ENCODE results near the gene PPP1R12C.
"Not testable (repeated sequence)": the region's sequence is repeated elsewhere in the genome, so short reads cannot be mapped to it uniquely, and the experiment has no call there.

Gene PPP1R12C

DNA sequence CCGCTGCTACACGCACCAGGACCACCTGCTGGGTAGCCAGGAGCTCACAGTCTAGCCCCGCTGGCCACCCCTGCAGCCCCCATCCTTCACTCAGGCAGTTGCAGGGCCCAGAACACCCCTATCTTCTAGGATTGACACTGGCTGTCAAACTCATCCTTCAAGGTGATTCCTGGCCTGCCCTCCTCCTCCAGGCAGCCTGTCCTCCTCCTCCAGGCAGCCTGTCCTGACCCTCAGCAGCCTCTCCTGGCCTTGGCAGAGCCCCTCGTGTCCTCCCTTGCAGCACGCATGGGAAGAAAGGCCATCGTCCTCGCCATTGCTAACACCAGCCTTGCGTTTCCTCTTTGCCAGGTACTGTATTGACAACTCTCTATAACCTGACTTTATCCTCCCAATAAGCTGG is 45.5 kb downstream of the PPP1R12C start:
- H3K27ac ChIP-seq (ENCODE audit: insufficient read depth, low read length, poor library complexity, severe bottlenecking), result no peak overlapping the region
- no peaks in the 10 kb centered on the region for H3K36me3 ChIP-seq (ENCODE audit: control insufficient read depth, insufficient read depth, low read length)
- H3K4me3 ChIP-seq (ENCODE audit: insufficient read depth, low read depth, low read length, poor library complexity, severe bottlenecking), result no peak overlapping the region
- H3K27me3 ChIP-seq (replicated peaks; ENCODE audit: control insufficient read depth, insufficient read depth, low read length, poor library complexity, severe bottlenecking), result peaks cover 19% of the 10 kb centered on the region
- peaks cover 11% of the 10 kb centered on the region for H3K4me1 ChIP-seq (ENCODE audit: control insufficient read depth, insufficient read depth, low read length, poor library complexity, severe bottlenecking)
- no peak for DNase-seq
- H3K9me3 ChIP-seq (ENCODE audit: control insufficient read depth, low read length), result no peaks in the 10 kb centered on the region

GRCh38 chr19:55071129-55071502 is 46.3 kb downstream of the PPP1R12C start:
- Histone ChIP-seq H3K27me3 (replicated peaks; ENCODE audit: control insufficient read depth, insufficient read depth, low read length, poor library complexity, severe bottlenecking) (peaks cover 19% of the 10 kb centered on the region), H3K9me3 (ENCODE audit: control insufficient read depth, low read length) (no peaks in the 10 kb centered on the region), H3K4me1 (ENCODE audit: control insufficient read depth, insufficient read depth, low read length, poor library complexity, severe bottlenecking) (peaks cover 11% of the 10 kb centered on the region), H3K36me3 (ENCODE audit: control insufficient read depth, insufficient read depth, low read length) (no peaks in the 10 kb centered on the region), H3K27ac (ENCODE audit: insufficient read depth, low read length, poor library complexity, severe bottlenecking) (no peak overlapping the region), H3K4me3 (ENCODE audit: insufficient read depth, low read depth, low read length, poor library complexity, severe bottlenecking) (no peak overlapping the region)
- no peak for DNase-seq

DNA sequence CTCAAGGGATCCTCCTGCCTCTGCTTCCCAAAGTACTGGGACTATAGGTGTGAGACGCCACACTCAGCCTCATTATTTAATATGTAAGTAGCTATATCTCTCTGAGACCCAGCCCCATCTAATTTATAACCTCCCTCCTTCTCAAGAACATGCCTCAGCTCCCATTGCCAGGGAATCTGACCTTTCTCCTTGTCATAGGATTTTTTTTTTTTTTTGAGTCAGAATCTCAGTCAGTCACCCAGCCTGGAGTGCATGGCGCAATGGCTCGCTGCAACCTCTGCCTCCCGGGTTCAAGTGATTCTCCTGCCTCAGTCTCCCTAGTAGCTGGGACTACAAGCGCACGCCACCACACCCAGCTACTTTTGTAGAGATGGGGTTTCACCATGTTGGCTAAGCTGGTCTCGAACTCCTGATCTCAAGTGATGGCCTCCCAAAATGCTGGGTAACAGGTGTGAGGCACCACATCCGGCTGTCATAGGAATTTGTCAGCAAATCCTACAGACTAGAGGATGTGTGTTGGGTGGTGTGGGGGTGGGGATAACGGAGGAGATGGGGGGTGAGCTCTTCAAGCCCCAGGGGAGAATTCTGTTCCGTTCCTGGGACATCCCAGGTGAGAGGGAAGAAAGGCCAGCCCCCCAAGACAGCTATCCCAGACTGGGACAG is 46.8 kb downstream of the PPP1R12C start:
- peaks cover 19% of the 10 kb centered on the region for H3K27me3 ChIP-seq (replicated peaks; ENCODE audit: control insufficient read depth, insufficient read depth, low read length, poor library complexity, severe bottlenecking)
- peaks cover 11% of the 10 kb centered on the region for H3K4me1 ChIP-seq (ENCODE audit: control insufficient read depth, insufficient read depth, low read length, poor library complexity, severe bottlenecking)
- H3K27ac ChIP-seq (ENCODE audit: insufficient read depth, low read length, poor library complexity, severe bottlenecking), result no peak overlapping the region

GRCh38 chr19:55069865-55070197 is 47.6 kb downstream of the PPP1R12C start:
- Histone ChIP-seq H3K4me3 (ENCODE audit: insufficient read depth, low read depth, low read length, poor library complexity, severe bottlenecking) (no peak overlapping the region), H3K27me3 (replicated peaks; ENCODE audit: control insufficient read depth, insufficient read depth, low read length, poor library complexity, severe bottlenecking) (peaks cover 19% of the 10 kb centered on the region), H3K9me3 (ENCODE audit: control insufficient read depth, low read length) (no peaks in the 10 kb centered on the region), H3K36me3 (ENCODE audit: control insufficient read depth, insufficient read depth, low read length) (no peaks in the 10 kb centered on the region), H3K27ac (ENCODE audit: insufficient read depth, low read length, poor library complexity, severe bottlenecking) (no peak overlapping the region), H3K4me1 (ENCODE audit: control insufficient read depth, insufficient read depth, low read length, poor library complexity, severe bottlenecking) (peaks cover 11% of the 10 kb centered on the region)
- no peak for DNase-seq

More for the DNA sequence above, 46.8 kb downstream of the PPP1R12C start:
- H3K36me3 ChIP-seq (ENCODE audit: control insufficient read depth, insufficient read depth, low read length), result no peaks in the 10 kb centered on the region
- H3K9me3 ChIP-seq (ENCODE audit: control insufficient read depth, low read length), result no peaks in the 10 kb centered on the region
- no peak overlapping the region for H3K4me3 ChIP-seq (ENCODE audit: insufficient read depth, low read depth, low read length, poor library complexity, severe bottlenecking)
- no peak for DNase-seq

GRCh38 chr19:55068950-55069864 is 48.2 kb downstream of the PPP1R12C start:
- Histone ChIP-seq H3K9me3 (ENCODE audit: control insufficient read depth, low read length) (no peaks in the 10 kb centered on the region), H3K36me3 (ENCODE audit: control insufficient read depth, insufficient read depth, low read length) (no peaks in the 10 kb centered on the region), H3K4me1 (ENCODE audit: control insufficient read depth, insufficient read depth, low read length, poor library complexity, severe bottlenecking) (peaks cover 11% of the 10 kb centered on the region), H3K27ac (ENCODE audit: insufficient read depth, low read length, poor library complexity, severe bottlenecking) (no peak overlapping the region), H3K4me3 (ENCODE audit: insufficient read depth, low read depth, low read length, poor library complexity, severe bottlenecking) (no peak overlapping the region), H3K27me3 (replicated peaks; ENCODE audit: control insufficient read depth, insufficient read depth, low read length, poor library complexity, severe bottlenecking) (peaks cover 19% of the 10 kb centered on the region)
- DNase-seq, result no peak

GRCh38 chr19:55067869-55068268 is 49.6 kb downstream of the PPP1R12C start:
- Histone ChIP-seq H3K27ac (ENCODE audit: insufficient read depth, low read length, poor library complexity, severe bottlenecking) (no peak overlapping the region), H3K4me1 (ENCODE audit: control insufficient read depth, insufficient read depth, low read length, poor library complexity, severe bottlenecking) (peaks cover 14% of the 10 kb centered on the region), H3K4me3 (ENCODE audit: insufficient read depth, low read depth, low read length, poor library complexity, severe bottlenecking) (no peak overlapping the region), H3K27me3 (replicated peaks; ENCODE audit: control insufficient read depth, insufficient read depth, low read length, poor library complexity, severe bottlenecking) (peaks cover 19% of the 10 kb centered on the region), H3K36me3 (ENCODE audit: control insufficient read depth, insufficient read depth, low read length) (no peaks in the 10 kb centered on the region), H3K9me3 (ENCODE audit: control insufficient read depth, low read length) (no peaks in the 10 kb centered on the region)
- no peak for DNase-seq

GRCh38 chr19:55066107-55066709 is 51.2 kb downstream of the PPP1R12C start:
- Histone ChIP-seq H3K4me3 (ENCODE audit: insufficient read depth, low read depth, low read length, poor library complexity, severe bottlenecking) (no peak overlapping the region), H3K27me3 (replicated peaks; ENCODE audit: control insufficient read depth, insufficient read depth, low read length, poor library complexity, severe bottlenecking) (peaks cover 8% of the 10 kb centered on the region), H3K4me1 (ENCODE audit: control insufficient read depth, insufficient read depth, low read length, poor library complexity, severe bottlenecking) (peaks cover 14% of the 10 kb centered on the region), H3K36me3 (ENCODE audit: control insufficient read depth, insufficient read depth, low read length) (no peaks in the 10 kb centered on the region), H3K9me3 (ENCODE audit: control insufficient read depth, low read length) (no peaks in the 10 kb centered on the region), H3K27ac (ENCODE audit: insufficient read depth, low read length, poor library complexity, severe bottlenecking) (no peak overlapping the region)
- DNase-seq, result no peak

GRCh38 chr19:55065516-55065915 is 51.9 kb downstream of the PPP1R12C start:
- H3K9me3 ChIP-seq (ENCODE audit: control insufficient read depth, low read length); H3K36me3 ChIP-seq (ENCODE audit: control insufficient read depth, insufficient read depth, low read length); H3K27me3 ChIP-seq (replicated peaks; ENCODE audit: control insufficient read depth, insufficient read depth, low read length, poor library complexity, severe bottlenecking); H3K4me3 ChIP-seq (ENCODE audit: insufficient read depth, low read depth, low read length, poor library complexity, severe bottlenecking); DNase-seq; H3K27ac ChIP-seq (ENCODE audit: insufficient read depth, low read length, poor library complexity, severe bottlenecking): not testable (repeated sequence)
- peaks cover 14% of the 10 kb centered on the region for H3K4me1 ChIP-seq (ENCODE audit: control insufficient read depth, insufficient read depth, low read length, poor library complexity, severe bottlenecking)

DNA sequence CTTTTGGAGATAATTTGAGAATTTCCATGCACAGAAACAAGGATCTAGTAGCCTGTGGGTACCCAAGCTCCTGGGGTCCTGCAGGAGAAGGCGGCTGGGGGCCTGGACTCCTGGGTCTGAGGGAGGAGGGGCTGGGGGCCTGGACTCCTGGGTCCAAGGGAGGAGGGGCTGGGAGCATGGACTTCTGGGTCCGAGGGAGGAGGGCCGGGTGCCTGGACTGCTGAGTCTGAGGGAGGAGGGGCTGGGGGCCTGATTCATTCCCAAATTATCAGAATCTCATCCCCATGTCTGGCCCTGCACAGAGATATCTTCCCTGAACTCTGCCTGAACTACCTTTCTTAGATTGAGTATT is 54.0 kb downstream of the PPP1R12C start:
- Histone ChIP-seq H3K27ac (ENCODE audit: insufficient read depth, low read length, poor library complexity, severe bottlenecking) (no peak overlapping the region), H3K4me1 (ENCODE audit: control insufficient read depth, insufficient read depth, low read length, poor library complexity, severe bottlenecking) (peaks cover 7% of the 10 kb centered on the region), H3K9me3 (ENCODE audit: control insufficient read depth, low read length) (no peaks in the 10 kb centered on the region), H3K27me3 (replicated peaks; ENCODE audit: control insufficient read depth, insufficient read depth, low read length, poor library complexity, severe bottlenecking) (peaks cover 4% of the 10 kb centered on the region), H3K36me3 (ENCODE audit: control insufficient read depth, insufficient read depth, low read length) (no peaks in the 10 kb centered on the region), H3K4me3 (ENCODE audit: insufficient read depth, low read depth, low read length, poor library complexity, severe bottlenecking) (no peak overlapping the region)
- DNase-seq, result no peak

All from effector memory CD4-positive, alpha-beta T cell (primary cell).